Measurements from ENCODE around the gene ALDH4A1. TPM values are rescaled to one million over a fixed set of nuclear protein-coding genes. Genes with fewer than 3 reads are reported as not detected.
A peak's percentile ranks its signal among the peaks of the same experiment; 100 is the strongest.

Gene ALDH4A1
- 16.6 TPM for total RNA-seq

DNA sequence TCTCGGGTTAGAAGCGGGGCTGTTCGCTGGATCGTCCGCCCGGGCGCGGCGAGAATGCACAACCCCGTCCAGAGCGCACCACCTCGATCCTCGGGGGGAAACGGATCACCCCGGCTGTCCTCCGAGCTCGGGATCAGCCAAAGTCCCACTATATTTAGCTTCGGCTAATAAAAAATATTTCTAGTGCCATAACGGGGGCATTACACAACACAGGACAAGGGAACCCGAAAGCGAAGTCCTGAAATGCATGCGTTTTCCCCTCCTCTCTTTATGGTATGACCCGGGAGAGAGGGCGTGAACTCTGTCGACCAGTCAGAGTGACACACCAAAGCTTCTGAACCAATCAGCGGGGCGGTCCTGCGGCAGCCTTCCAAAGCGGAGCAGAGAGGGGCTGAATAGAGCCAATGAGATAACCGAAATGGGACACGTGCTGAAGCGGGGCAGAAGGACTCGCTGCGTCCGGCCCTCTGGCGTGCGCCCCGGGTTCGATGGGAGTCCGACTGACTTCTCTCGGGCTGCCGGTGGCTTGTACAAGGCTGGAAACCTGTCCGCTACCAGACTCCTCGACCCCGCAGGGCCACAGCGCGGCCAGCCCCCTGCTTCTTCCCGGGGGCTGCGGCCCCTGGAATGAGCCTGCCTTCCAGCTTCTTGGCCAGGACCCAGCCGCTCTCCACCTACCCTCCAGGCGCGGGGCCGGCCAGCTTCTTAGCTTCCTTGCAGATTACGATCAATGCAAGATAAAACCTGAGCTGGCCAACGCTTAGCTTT is at the start of gene ALDH4A1:
TSS of gene ALDH4A1 (minus strand) at position 33 of the 768 bp plus-strand sequence. CDS start at position 1, 32 bp downstream.
- TF ChIP-seq CTCF (IDR thresholded peaks at IDR 0.05), result no peak
- H3K4me3 ChIP-seq, result peak within 1 kb of the TSS; percentile 76 to 80
- DNase-seq (ENCODE audit: low spot score in 2 of 2), result peak; percentile 97 to 99
- intact Hi-C loops (cut with DNase I), result loop anchor here (1.0 to 5.0 kb wide), 4 partner anchors 24 to 305 kb away; partner anchors contain the start of gene IFFO2
- H3K9me3 ChIP-seq, result no peaks in the 10 kb centered on the region
- peaks cover 9 to 19% of the 10 kb centered on the region in 2 donors for H3K4me1 ChIP-seq
- H3K36me3 ChIP-seq, result peaks cover 0 to 4% of the 10 kb centered on the region in 2 donors
- H3K27me3 ChIP-seq, result no peaks in the 10 kb centered on the region
- H3K27ac ChIP-seq, result peak within 1 kb of the TSS; percentile 78 to 87

DNA sequence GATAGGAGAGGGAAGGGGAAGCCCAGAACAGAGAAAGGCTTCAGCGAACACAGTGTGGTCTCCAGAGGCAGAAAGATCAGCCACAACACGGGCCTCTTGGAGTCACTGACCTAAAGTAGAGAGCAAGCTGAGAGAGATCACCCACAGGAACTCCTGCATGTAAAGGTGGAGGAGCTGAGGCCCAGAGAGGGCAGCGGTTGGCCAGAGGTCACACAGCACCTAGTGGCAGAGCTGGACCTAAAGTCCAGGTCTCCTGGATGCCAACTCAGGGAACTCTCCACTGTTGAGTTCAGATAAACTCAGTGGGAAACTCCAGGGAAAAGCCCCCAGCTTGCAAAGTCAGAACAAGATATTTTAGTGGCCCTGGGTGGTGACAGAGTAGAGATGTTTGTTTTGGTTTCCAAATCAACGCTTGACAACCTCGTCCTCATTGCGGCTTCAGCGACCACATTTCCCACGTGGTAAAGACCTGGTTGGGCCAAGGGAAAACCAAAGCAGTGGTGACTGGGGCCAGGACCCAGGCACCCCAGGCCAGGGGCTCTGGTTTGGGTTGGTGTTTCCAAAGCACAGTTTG is 49.5 kb upstream of the ALDH4A1 start:
- Histone ChIP-seq H3K36me3 (no peaks in the 10 kb centered on the region), H3K9me3 (no peaks in the 10 kb centered on the region), H3K27ac (peak overlapping the region; percentile 94 to 97), H3K4me1 (peaks cover 26 to 56% of the 10 kb centered on the region in 2 donors), H3K4me3 (peak overlapping the region; percentile 46 to 62), H3K27me3 (no peaks in the 10 kb centered on the region)
- no peak for TF ChIP-seq CTCF (IDR thresholded peaks at IDR 0.05)
- intact Hi-C loops (cut with DNase I), result no loop called here
- no peak for DNase-seq (ENCODE audit: low spot score in 2 of 2)

DNA sequence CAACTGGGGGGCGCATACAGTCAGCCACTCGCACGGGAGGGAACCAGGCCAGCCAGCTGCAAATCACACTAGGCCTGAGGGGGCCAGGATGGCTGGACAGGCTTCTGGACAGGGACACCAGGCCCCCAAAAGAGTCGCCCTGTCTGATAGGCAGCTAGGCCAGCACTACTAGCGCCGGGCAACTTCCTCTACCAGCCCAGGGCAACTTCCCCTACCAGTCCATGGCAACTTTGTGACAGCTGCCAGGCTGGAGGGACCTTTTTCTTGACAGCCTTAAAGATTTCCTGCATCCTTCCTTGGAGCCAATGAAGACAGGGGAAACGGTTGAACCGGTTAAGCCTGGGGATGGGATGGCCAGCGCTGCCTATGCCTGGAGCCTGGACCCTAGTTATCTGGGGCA is 49.1 kb upstream of the ALDH4A1 start:
- Histone ChIP-seq H3K27ac (peak overlapping the region; percentile 94 to 97), H3K4me3 (peak overlapping the region; percentile 46 to 62), H3K4me1 (peaks cover 26 to 58% of the 10 kb centered on the region in 2 donors), H3K36me3 (no peaks in the 10 kb centered on the region), H3K27me3 (no peaks in the 10 kb centered on the region), H3K9me3 (no peaks in the 10 kb centered on the region)
- intact Hi-C loops (cut with DNase I), result no loop called here
- DNase-seq (ENCODE audit: low spot score in 2 of 2), result no peak
- no peak for TF ChIP-seq CTCF (IDR thresholded peaks at IDR 0.05)

DNA sequence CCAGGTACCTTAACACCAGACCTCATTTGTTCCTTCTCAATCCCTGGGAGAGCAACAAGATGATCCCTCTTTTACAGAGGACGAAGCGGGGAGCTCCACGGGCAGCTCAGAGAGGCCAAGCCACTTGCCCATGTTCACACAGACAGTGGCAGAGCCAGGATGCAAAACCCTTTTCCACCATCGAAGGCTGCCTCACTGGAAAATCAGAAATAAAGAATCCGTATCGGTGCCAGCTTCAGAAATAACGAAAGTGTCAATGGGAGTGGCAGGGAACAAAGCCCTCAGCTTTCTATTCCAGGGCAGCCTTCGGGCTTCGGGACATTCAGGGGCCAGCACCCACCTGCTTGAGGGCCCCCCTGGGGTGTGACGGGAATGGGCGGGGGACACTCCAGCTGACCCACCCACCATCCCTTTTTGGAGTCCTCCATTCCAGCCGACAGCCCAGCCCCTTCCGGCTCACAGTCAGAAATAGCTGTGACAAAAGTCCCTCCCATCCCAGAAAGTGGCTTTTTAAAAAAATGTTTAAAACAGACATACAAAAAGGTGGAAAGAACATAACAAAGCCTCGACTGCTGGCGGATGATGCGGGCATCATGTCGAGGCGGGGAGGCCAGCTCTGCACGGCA is 48.2 kb upstream of the ALDH4A1 start:
- H3K36me3 ChIP-seq, result no peaks in the 10 kb centered on the region
- DNase-seq (ENCODE audit: low spot score in 2 of 2), result peak; percentile 63 to 94
- peak overlapping the region; percentile 94 to 97 for H3K27ac ChIP-seq
- H3K4me1 ChIP-seq, result peaks cover 28 to 63% of the 10 kb centered on the region in 2 donors
- peak overlapping the region; percentile 46 to 62 for H3K4me3 ChIP-seq
- H3K27me3 ChIP-seq, result no peaks in the 10 kb centered on the region
- H3K9me3 ChIP-seq, result no peaks in the 10 kb centered on the region
- intact Hi-C loops (cut with DNase I), result loop anchor here (1.0 kb wide), 2 partner anchors 24 to 28 kb away; no protein-coding TSS in a partner anchor
- TF ChIP-seq CTCF (IDR thresholded peaks at IDR 0.05), result no peak

GRCh38 chr1:18949686-18950400 is 47.5 kb upstream of the ALDH4A1 start:
- no peaks in the 10 kb centered on the region for H3K36me3 ChIP-seq
- H3K27ac ChIP-seq, result peak overlapping the region; percentile 94 to 97
- H3K4me1 ChIP-seq, result peaks cover 35 to 69% of the 10 kb centered on the region in 2 donors
- DNase-seq (ENCODE audit: low spot score in 2 of 2), result peak in 1 of 2 donors; percentile 83
- no peaks in the 10 kb centered on the region for H3K27me3 ChIP-seq
- peak overlapping the region; percentile 46 to 62 for H3K4me3 ChIP-seq
- no peaks in the 10 kb centered on the region for H3K9me3 ChIP-seq
- intact Hi-C loops (cut with DNase I), result loop anchor here (1.0 kb wide), 2 partner anchors 24 to 28 kb away; no protein-coding TSS in a partner anchor
- TF ChIP-seq CTCF (IDR thresholded peaks at IDR 0.05), result peak; percentile 35 to 50 (median 45)

Data from ascending aorta (tissue), 2 donors.